MCF 10A (cell line): ENCODE data around the gene SFXN4. TPM values are rescaled to one million over a fixed set of nuclear protein-coding genes. Genes with fewer than 3 reads are reported as not detected.
"Not testable (repeated sequence)": the region's sequence is repeated elsewhere in the genome, so short reads cannot be mapped to it uniquely, and the experiment has no call there.

Experiments
- BruUV-seq: library from RNA; stranded (reverse); fragments of 400-500 nt; replicated peaks from 2 replicates; lab custom pipeline; 2021; lab: Mats Ljungman, UMichigan
- CTCF ChIA-PET: fragments of 300-600 bp; sonication (Branson Sonifier 250); formaldehyde crosslinking; extraction: SDS; loops from one replicate; lab custom pipeline; 2021; ENCODE audit warnings: antibody characterized with exemption, inconsistent platforms; lab: Yijun Ruan, JAX
- POLR2A ChIA-PET: fragments of 300-600, 350-650 bp; sonication (Branson Sonifier 250); formaldehyde crosslinking; extraction: SDS; loops from one replicate; lab custom pipeline; 2020; ENCODE audit warnings: antibody characterized with exemption, inconsistent platforms; lab: Yijun Ruan, JAX
- DNase-seq: peaks from one replicate; pipeline ENCODE4 v3.0.0-alpha.2; 2018; ENCODE audit not compliant: unreplicated experiment
- H3K27ac Mint-ChIP-seq: one replicate; pipeline ENCODE4 v1.8.0; 2022; ENCODE audit warnings: mild to moderate bottlenecking, low read depth, mixed read lengths; ENCODE audit not compliant: unreplicated experiment
- H3K27me3 Mint-ChIP-seq: one replicate; pipeline ENCODE4 v1.8.0; 2022; ENCODE audit warnings: mixed read lengths; ENCODE audit not compliant: insufficient read depth, unreplicated experiment
- H3K36me3 Mint-ChIP-seq: one replicate; pipeline ENCODE4 v1.8.0; 2022; ENCODE audit warnings: mild to moderate bottlenecking, moderate library complexity, mixed read lengths; ENCODE audit not compliant: insufficient read depth, unreplicated experiment
- H3K4me1 Mint-ChIP-seq: one replicate; pipeline ENCODE4 v1.8.0; 2022; ENCODE audit warnings: mixed read lengths; ENCODE audit not compliant: insufficient read depth, unreplicated experiment
- H3K4me3 Mint-ChIP-seq: one replicate; pipeline ENCODE4 v1.8.0; 2022; ENCODE audit warnings: mild to moderate bottlenecking, moderate library complexity, mixed read lengths; ENCODE audit not compliant: unreplicated experiment
- H3K9me3 Mint-ChIP-seq: one replicate; pipeline ENCODE4 v1.8.0; 2022; ENCODE audit warnings: mixed read lengths; ENCODE audit not compliant: unreplicated experiment
- intact Hi-C: fragments of 100-400 bp; cut with micrococcal nuclease; formaldehyde crosslinking; loops from 2 replicates; pipeline ENCODE4 v1.14.1; 2022
- total RNA-seq: library from RNA; stranded (reverse); gene quantifications from 2 replicates; pipeline ENCODE4 v1.2.3, GENCODE V29; 2022
- TF ChIP-seq, protein P1 (sequence below): fragments of 200-600 bp; IDR thresholded peaks from one replicate; pipeline ENCODE4 v1.8.0; 2022; ENCODE audit warnings: antibody characterized with exemption, mild to moderate bottlenecking; ENCODE audit not compliant: unreplicated experiment

The SFXN4 gene
- total RNA-seq, 1 experiment from 2014 or later = 44.7 TPM

DNA sequence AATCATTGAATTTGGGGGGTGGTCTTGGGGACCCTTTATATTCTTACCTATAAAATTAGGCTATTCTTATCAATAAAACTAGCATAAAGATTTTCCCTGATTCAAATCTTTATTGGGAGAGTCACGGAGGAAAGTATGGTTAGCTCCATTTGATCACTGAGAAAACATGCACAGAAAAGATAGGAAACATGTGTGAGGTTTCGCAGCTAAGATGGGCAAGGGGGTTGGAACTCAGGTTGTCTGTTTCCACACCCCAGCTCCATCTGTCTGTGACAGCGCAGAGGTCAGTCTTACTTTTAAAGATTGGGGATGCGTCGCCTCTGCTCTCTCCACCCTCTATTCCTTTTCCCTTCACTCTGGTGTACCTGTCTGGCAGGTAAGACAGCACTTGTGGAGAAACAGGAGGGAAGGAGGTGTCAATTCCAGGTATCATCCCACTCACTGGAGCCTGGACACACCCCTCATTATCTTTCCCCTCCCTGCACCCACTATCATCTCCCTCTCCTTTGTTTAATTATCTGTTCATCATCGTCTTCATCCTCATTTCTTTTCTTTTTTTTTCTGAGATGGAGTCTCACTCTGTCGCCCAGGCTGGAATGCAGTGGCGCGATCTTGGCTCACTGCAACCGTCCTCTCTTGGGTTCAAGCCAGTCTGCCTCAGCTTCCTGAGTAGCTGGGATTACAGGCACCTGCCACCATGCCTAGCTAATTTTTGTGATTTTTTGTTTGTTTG is 64.0 kb downstream of the SFXN4 start:
- Mint-ChIP-seq H3K27ac (peak overlapping the region; percentile 88), H3K27me3 (no peaks in the 10 kb centered on the region), H3K9me3 (no peaks in the 10 kb centered on the region), H3K4me3 (no peak overlapping the region), H3K4me1 (peaks cover 19% of the 10 kb centered on the region), H3K36me3 (no peaks in the 10 kb centered on the region)
- DNase-seq = no peak
- intact Hi-C loops = no loop called here
- BruUV-seq = no TSS peak
- TF ChIP-seq, protein P1, sequence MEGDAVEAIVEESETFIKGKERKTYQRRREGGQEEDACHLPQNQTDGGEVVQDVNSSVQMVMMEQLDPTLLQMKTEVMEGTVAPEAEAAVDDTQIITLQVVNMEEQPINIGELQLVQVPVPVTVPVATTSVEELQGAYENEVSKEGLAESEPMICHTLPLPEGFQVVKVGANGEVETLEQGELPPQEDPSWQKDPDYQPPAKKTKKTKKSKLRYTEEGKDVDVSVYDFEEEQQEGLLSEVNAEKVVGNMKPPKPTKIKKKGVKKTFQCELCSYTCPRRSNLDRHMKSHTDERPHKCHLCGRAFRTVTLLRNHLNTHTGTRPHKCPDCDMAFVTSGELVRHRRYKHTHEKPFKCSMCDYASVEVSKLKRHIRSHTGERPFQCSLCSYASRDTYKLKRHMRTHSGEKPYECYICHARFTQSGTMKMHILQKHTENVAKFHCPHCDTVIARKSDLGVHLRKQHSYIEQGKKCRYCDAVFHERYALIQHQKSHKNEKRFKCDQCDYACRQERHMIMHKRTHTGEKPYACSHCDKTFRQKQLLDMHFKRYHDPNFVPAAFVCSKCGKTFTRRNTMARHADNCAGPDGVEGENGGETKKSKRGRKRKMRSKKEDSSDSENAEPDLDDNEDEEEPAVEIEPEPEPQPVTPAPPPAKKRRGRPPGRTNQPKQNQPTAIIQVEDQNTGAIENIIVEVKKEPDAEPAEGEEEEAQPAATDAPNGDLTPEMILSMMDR = no peak
- ChIA-PET CTCF (interaction anchor here (0.6 to 1.4 kb wide), 6 partner anchors 9 to 147 kb away, joined by 3 to 4 read pairs (median 3); no protein-coding TSS in a partner anchor), POLR2A (interaction anchor here (0.8 to 11.2 kb wide), 7 partner anchors 11 to 95 kb away, joined by 3 to 126 read pairs (median 4); partner anchors contain the start of gene EIF3A)

DNA sequence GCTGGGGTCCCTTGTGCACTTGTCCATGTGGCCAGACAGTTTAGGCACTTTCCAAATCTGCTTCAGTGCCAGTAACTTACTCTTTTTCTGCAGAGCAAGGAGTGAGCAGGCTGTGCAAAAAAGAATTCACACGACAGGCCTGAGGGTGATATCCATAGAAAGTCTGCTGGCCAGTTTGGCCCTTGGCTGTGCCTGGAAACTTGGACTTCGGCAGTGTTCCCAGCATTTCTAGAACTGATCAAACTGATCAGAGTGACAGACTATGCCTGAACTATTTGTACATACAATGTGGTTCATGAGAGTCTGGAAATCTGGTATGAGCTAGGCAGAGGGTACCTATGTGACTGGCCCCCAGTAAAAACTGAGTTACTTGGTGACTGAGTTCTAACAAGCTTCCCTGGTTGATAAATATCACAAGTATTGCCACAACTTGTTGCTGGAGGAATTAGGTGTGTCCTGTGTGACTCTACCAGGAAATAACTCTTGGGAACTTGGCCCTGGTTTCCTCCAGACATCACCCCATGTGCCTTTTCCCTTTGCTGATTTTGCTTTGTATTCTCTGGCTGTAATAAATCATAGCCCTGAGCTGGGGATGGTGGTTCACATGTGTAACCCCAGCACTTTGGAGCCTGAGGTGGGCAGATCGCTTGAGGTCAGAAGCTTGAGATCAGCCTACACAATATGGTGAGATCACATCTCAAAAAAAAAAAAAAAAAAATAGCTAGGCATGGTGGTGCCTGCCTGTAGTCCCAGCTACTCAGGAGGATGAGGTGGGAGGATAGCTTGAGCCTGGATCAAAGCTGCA is 64.9 kb downstream of the SFXN4 start:
- H3K27ac Mint-ChIP-seq = peak overlapping the region; percentile 88
- H3K9me3 Mint-ChIP-seq = no peaks in the 10 kb centered on the region
- ChIA-PET CTCF (interaction anchor here (0.6 to 1.4 kb wide), 6 partner anchors 8 to 146 kb away, joined by 3 to 4 read pairs (median 3); no protein-coding TSS in a partner anchor), POLR2A (interaction anchor here (0.6 to 11.2 kb wide), 8 partner anchors 10 to 314 kb away, joined by 3 to 126 read pairs (median 4); partner anchors contain the start of gene EIF3A)
- DNase-seq = peak; percentile 40
- no TSS peak for BruUV-seq
- peaks cover 19% of the 10 kb centered on the region for H3K4me1 Mint-ChIP-seq
- TF ChIP-seq, protein P1 = no peak
- no peak overlapping the region for H3K4me3 Mint-ChIP-seq
- H3K36me3 Mint-ChIP-seq = no peaks in the 10 kb centered on the region
- H3K27me3 Mint-ChIP-seq = no peaks in the 10 kb centered on the region
- intact Hi-C loops = no loop called here

DNA sequence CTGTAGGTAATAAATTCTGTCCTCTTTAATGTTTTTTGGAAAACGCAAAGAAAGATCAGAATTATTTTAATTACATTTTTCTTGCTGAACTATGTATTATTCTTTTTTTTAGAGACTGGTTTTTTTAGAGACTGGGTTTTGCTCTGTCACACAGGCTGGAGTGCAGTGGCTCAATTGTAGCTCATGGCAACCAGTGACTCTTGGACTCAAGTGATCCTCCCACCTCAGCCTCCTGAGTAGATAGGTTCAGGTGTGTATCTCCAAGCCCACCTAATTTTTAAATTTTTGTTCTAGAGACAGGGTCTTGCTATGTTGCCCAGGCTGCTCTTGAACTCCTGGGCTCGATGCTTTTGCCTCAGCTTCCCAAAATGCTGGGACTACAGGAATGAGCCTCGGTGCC is 66.9 kb downstream of the SFXN4 start:
- TF ChIP-seq, protein P1 = no peak
- CTCF ChIA-PET = no interaction called here
- POLR2A ChIA-PET = interaction anchor here (11.2 kb wide), 1 partner anchor 18 kb away, joined by 126 read pairs; the partner anchor contains the start of gene EIF3A

DNA sequence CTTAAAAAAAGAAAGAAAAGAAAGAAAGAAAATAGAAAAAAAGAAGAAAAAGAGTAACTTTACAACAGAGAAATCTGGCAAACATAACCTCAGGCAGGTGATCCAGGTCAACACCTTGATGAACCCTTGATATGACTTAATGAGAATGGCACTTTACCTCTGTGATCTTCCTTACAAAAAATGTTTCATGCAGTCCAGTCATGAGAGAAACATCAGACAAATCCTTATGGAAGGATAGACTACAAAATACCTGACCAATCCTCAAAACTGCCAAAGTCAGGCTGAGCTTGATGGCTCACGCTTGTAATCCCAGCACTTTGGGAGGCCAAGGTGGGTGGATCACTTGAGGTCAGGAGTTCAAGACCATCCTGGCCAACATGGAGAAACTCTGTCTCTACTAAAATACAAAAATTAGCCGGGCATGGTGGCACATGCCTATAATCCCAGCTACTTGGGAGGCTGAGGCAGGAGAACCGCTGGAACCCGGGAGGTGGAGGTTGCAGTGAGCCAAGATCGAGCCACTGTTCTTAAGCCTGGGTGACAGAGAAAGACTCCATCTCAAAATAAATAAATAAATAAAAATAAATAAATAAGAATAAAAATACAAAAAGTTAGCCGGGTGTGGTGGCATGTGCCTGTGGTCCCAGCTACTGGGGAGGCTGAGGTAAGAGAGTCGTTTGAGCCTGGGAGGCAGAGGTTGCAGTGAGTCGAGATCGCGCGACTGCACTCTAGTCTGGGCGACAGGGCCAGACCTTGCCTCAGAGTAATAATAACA is 68.7 kb downstream of the SFXN4 start:
- POLR2A ChIA-PET = interaction anchor here (2.6 kb wide), 1 partner anchor 7 kb away, joined by 6 read pairs; the partner anchor contains the start of gene DENND10

More for the DNA sequence above, 66.9 kb downstream of the SFXN4 start:
- BruUV-seq = no TSS peak
- H3K27me3 Mint-ChIP-seq = no peaks in the 10 kb centered on the region
- no peak overlapping the region for H3K4me3 Mint-ChIP-seq
- no peak overlapping the region for H3K27ac Mint-ChIP-seq
- peaks cover 19% of the 10 kb centered on the region for H3K4me1 Mint-ChIP-seq
- DNase-seq = no peak
- no peaks in the 10 kb centered on the region for H3K36me3 Mint-ChIP-seq
- intact Hi-C loops = no loop called here
- H3K9me3 Mint-ChIP-seq = no peaks in the 10 kb centered on the region

More for the DNA sequence above, 68.7 kb downstream of the SFXN4 start:
- H3K27ac Mint-ChIP-seq, H3K27me3 Mint-ChIP-seq, H3K4me3 Mint-ChIP-seq, intact Hi-C loops, DNase-seq, H3K9me3 Mint-ChIP-seq, H3K36me3 Mint-ChIP-seq, BruUV-seq: not testable (repeated sequence)
- CTCF ChIA-PET = interaction anchor here (0.6 kb wide), 1 partner anchor 12 kb away, joined by 3 read pairs; no protein-coding TSS in a partner anchor
- H3K4me1 Mint-ChIP-seq = peaks cover 17% of the 10 kb centered on the region
